ENCODE results near the gene UGCG.

DNA sequence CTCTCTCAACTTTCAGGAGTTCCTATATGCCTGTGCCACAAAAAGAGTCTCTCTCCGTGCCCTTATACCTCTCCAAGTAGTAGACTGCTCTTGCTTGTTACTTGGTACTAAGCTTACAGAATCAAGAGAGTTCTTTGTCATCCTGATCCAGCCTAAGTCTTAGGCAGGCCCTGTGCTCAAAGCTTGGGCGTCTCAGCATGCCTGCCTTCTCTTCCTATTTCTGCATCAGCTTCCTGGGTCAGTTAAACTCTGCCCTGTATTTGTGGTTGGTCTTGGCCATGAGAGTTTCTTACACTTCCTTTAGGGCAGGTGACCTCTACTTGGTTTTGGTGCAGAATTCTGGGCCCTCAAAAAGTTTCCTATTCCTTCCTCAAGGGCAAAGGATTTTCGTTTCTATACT is 33.0 kb upstream of the UGCG start:
- TF ChIP-seq, protein P1, sequence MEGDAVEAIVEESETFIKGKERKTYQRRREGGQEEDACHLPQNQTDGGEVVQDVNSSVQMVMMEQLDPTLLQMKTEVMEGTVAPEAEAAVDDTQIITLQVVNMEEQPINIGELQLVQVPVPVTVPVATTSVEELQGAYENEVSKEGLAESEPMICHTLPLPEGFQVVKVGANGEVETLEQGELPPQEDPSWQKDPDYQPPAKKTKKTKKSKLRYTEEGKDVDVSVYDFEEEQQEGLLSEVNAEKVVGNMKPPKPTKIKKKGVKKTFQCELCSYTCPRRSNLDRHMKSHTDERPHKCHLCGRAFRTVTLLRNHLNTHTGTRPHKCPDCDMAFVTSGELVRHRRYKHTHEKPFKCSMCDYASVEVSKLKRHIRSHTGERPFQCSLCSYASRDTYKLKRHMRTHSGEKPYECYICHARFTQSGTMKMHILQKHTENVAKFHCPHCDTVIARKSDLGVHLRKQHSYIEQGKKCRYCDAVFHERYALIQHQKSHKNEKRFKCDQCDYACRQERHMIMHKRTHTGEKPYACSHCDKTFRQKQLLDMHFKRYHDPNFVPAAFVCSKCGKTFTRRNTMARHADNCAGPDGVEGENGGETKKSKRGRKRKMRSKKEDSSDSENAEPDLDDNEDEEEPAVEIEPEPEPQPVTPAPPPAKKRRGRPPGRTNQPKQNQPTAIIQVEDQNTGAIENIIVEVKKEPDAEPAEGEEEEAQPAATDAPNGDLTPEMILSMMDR (IDR thresholded peaks at IDR 0.05): no peak
- TF ChIP-seq POLR2A (IDR thresholded peaks at IDR 0.05) (no peak), EP300 (IDR thresholded peaks at IDR 0.05) (no peak)
